H1 (cell line): ENCODE measurements around the gene LCN12. TPM values are rescaled to one million over a fixed set of nuclear protein-coding genes. Genes with fewer than 3 reads are reported as not detected.

Source experiments
- CTCF ChIA-PET: fragments of 300-600 bp; sonication (Branson Sonifier 250); formaldehyde crosslinking; loops from one replicate; lab custom pipeline; 2021; ENCODE audit not compliant: partially characterized antibody; lab: Charles Lee
- POLR2A ChIA-PET: fragments of 300-600 bp; sonication (Branson Sonifier 250); formaldehyde crosslinking; loops from one replicate; lab custom pipeline; 2021; ENCODE audit warnings: inconsistent platforms; ENCODE audit not compliant: partially characterized antibody; lab: Charles Lee
- DNase-seq, 2 experiments: peaks; one replicate each; pipeline versions ENCODE4 v3.0.0 to v3.0.0-alpha.2; 2010 to 2022; ENCODE audit warnings: low spot score in 2 of 2, low read depth in 1 of 2, mixed read lengths in 1 of 2
- FAIRE-seq: peaks from 2 replicates; lab custom pipeline; 2011; peaks lifted over from hg19 to GRCh38; lab: Jason Lieb, UNC
- H2AFZ ChIP-seq: 2 replicates; pipeline ENCODE4 v1.8.1; 2012; ENCODE audit warnings: low read length, inconsistent platforms
- H2AK5ac ChIP-seq: 2 replicates; pipeline ENCODE4 v1.6.1; 2013; ENCODE audit warnings: low read depth, low read length
- H2BK120ac ChIP-seq: replicated peaks from 2 replicates; pipeline ENCODE3; 2013; ENCODE audit warnings: low read depth, low read length, inconsistent platforms
- H2BK12ac ChIP-seq: 2 replicates; pipeline ENCODE4 v1.6.1; 2013; ENCODE audit warnings: low read depth, low read length
- H2BK15ac ChIP-seq: 2 replicates; pipeline ENCODE4 v1.6.1; 2013; ENCODE audit warnings: low read length
- H2BK20ac ChIP-seq: 2 replicates; pipeline ENCODE4 v1.6.1; 2013; ENCODE audit warnings: low read length
- H2BK5ac ChIP-seq: 2 replicates; pipeline ENCODE4 v1.6.1; 2013; ENCODE audit warnings: low read depth, low read length
- H3K14ac ChIP-seq: 2 replicates; pipeline ENCODE4 v1.6.1; 2013; ENCODE audit warnings: inconsistent platforms; ENCODE audit not compliant: insufficient read length
- H3K18ac ChIP-seq: 2 replicates; pipeline ENCODE4 v1.6.1; 2013; ENCODE audit warnings: low read length; ENCODE audit errors: extremely low read depth
- H3K23ac ChIP-seq: 2 replicates; pipeline ENCODE4 v1.6.1; 2013; ENCODE audit warnings: inconsistent platforms; ENCODE audit not compliant: insufficient read length
- H3K23me2 ChIP-seq: 2 replicates; pipeline ENCODE4 v1.6.1; 2013; ENCODE audit warnings: low read depth, low read length
- H3K27ac ChIP-seq: 2 replicates; pipeline ENCODE4 v1.6.1; 2011; ENCODE audit warnings: low read depth, low read length, inconsistent platforms
- H3K27me3 ChIP-seq, 4 experiments: replicated peaks in 1 of 4; 1 replicate in 1 of 4; 2 replicates in 3 of 4; pipeline versions ENCODE4 v1.6.1 to v1.8.1; 2011 to 2013; ENCODE audit warnings: low read length in 3 of 4, mild to moderate bottlenecking in 3 of 4, inconsistent platforms in 2 of 4, mixed read lengths in 2 of 4, moderate library complexity in 1 of 4; ENCODE audit not compliant: control insufficient read depth in 3 of 4, insufficient read depth in 3 of 4; ENCODE audit errors: extremely low read depth in 1 of 4
- H3K36me3 ChIP-seq, 4 experiments: 2 replicates each; pipeline versions ENCODE4 v1.6.1 to v1.8.1; 2011 to 2013; ENCODE audit warnings: mild to moderate bottlenecking in 4 of 4, low read length in 3 of 4, moderate library complexity in 2 of 4, control low read depth in 1 of 4, inconsistent platforms in 1 of 4; ENCODE audit not compliant: insufficient read depth in 4 of 4, control insufficient read depth in 2 of 4
- H3K4ac ChIP-seq: replicated peaks from 2 replicates; pipeline ENCODE3; 2013; ENCODE audit warnings: low read length, low read depth, mixed read lengths, inconsistent platforms; ENCODE audit not compliant: insufficient read length
- H3K4me1 ChIP-seq, 4 experiments: replicated peaks in 1 of 4; 1 replicate in 1 of 4; 2 replicates in 3 of 4; pipeline versions ENCODE4 v1.6.1 to v1.8.1; 2011 to 2013; ENCODE audit warnings: low read length in 3 of 4, inconsistent platforms in 2 of 4, mixed read lengths in 1 of 4; ENCODE audit not compliant: insufficient read depth in 4 of 4, control insufficient read depth in 3 of 4
- H3K4me2 ChIP-seq, 2 experiments: 2 replicates each; pipeline versions ENCODE4 v1.6.1 to v1.8.1; 2011 to 2013; ENCODE audit warnings: low read depth in 2 of 2, low read length in 2 of 2, control low read depth in 1 of 2, inconsistent platforms in 1 of 2, mild to moderate bottlenecking in 1 of 2; ENCODE audit not compliant: insufficient read depth in 1 of 2
- H3K4me3 ChIP-seq, 4 experiments: fragments of 200-600, 300-600 bp in 1 of 4; sonication (generic), shearing (Covaris generic), sonication (Bioruptor Twin) in 1 of 4; 2 replicates each; pipeline versions ENCODE4 v1.5.1 to v1.8.1; 2011 to 2016; ENCODE audit warnings: low read length in 4 of 4, low read depth in 3 of 4, control low read depth in 2 of 4, inconsistent platforms in 2 of 4, mild to moderate bottlenecking in 2 of 4, mixed read lengths in 1 of 4, moderate library complexity in 1 of 4; ENCODE audit not compliant: insufficient read depth in 2 of 4; ENCODE audit errors: extremely low read depth in 1 of 4
- H3K56ac ChIP-seq: replicated peaks from 2 replicates; pipeline ENCODE3; 2013; ENCODE audit warnings: low read depth, mild to moderate bottlenecking, mixed read lengths, low read length, inconsistent platforms; ENCODE audit not compliant: insufficient read length
- H3K79me1 ChIP-seq: 2 replicates; pipeline ENCODE4 v1.6.1; 2013; ENCODE audit warnings: low read depth, low read length, control low read depth
- H3K79me2 ChIP-seq, 2 experiments: 2 replicates each; pipeline versions ENCODE4 v1.6.1 to v1.8.1; 2012 to 2013; ENCODE audit warnings: low read length in 2 of 2, mild to moderate bottlenecking in 2 of 2, inconsistent platforms in 1 of 2; ENCODE audit not compliant: insufficient read depth in 2 of 2, control insufficient read depth in 1 of 2
- H3K9ac ChIP-seq, 4 experiments: replicated peaks in 1 of 4; 1 replicate in 1 of 4; 2 replicates in 3 of 4; pipeline versions ENCODE4 v1.6.1 to v1.8.1; 2011 to 2013; ENCODE audit warnings: low read depth in 3 of 4, low read length in 3 of 4, control low read depth in 2 of 4, mild to moderate bottlenecking in 2 of 4, moderate library complexity in 2 of 4, inconsistent platforms in 1 of 4; ENCODE audit errors: extremely low read depth in 1 of 4
- H3K9me3 ChIP-seq, 2 experiments: 2 replicates each; pipeline versions ENCODE4 v1.6.1 to v1.8.1; 2012 to 2013; ENCODE audit warnings: mild to moderate bottlenecking in 2 of 2, moderate library complexity in 2 of 2, control low read depth in 1 of 2, inconsistent platforms in 1 of 2, low read depth in 1 of 2, low read length in 1 of 2, mixed read lengths in 1 of 2; ENCODE audit not compliant: insufficient read depth in 2 of 2
- H4K20me1 ChIP-seq, 2 experiments: replicated peaks in 1 of 2; 2 replicates each; pipeline versions ENCODE3 to v1.8.1; 2011 to 2013; ENCODE audit warnings: inconsistent platforms in 2 of 2, low read length in 2 of 2, mild to moderate bottlenecking in 1 of 2; ENCODE audit not compliant: insufficient read depth in 2 of 2, control insufficient read depth in 1 of 2
- H4K5ac ChIP-seq: 2 replicates; pipeline ENCODE4 v1.6.1; 2013; ENCODE audit warnings: low read length, low read depth, mixed read lengths, inconsistent platforms; ENCODE audit not compliant: insufficient read length
- H4K8ac ChIP-seq: 2 replicates; pipeline ENCODE4 v1.8.0; 2013; ENCODE audit warnings: mild to moderate bottlenecking, moderate library complexity, low read length, inconsistent platforms; ENCODE audit not compliant: insufficient read depth; ENCODE audit errors: extremely low read depth
- H4K91ac ChIP-seq: replicated peaks from 2 replicates; pipeline ENCODE3; 2013; ENCODE audit warnings: low read length, mixed read lengths, inconsistent platforms; ENCODE audit not compliant: insufficient read length
- CTBP2 ChIP-seq: IDR thresholded peaks from 2 replicates; pipeline ENCODE4 v1.7.0; 2011; ENCODE audit warnings: borderline replicate concordance, mild to moderate bottlenecking, moderate library complexity, mixed read lengths, low read length; ENCODE audit not compliant: insufficient read depth, insufficient read length
- EGR1 ChIP-seq: IDR thresholded peaks from 2 replicates; pipeline ENCODE4 v1.6.1; 2011; ENCODE audit warnings: low read depth, low read length, borderline replicate concordance
- GABPA ChIP-seq: IDR thresholded peaks from 2 replicates; pipeline ENCODE4 v1.6.1; 2011; ENCODE audit warnings: mild to moderate bottlenecking, low read length, moderate library complexity, borderline replicate concordance; ENCODE audit not compliant: insufficient read depth
- GTF2F1 ChIP-seq: IDR thresholded peaks from 2 replicates; pipeline ENCODE4 v1.6.1; 2012; ENCODE audit warnings: low read depth, low read length, improper control_type of control experiment, borderline replicate concordance
- JUN ChIP-seq: IDR thresholded peaks from 2 replicates; pipeline ENCODE4 v1.6.1; 2011; ENCODE audit warnings: low read depth, mild to moderate bottlenecking, improper control_type of control experiment, low read length
- NANOG ChIP-seq: IDR thresholded peaks from 2 replicates; pipeline ENCODE4 v1.6.1; 2011; ENCODE audit warnings: low read length, low read depth, mild to moderate bottlenecking, inconsistent platforms; ENCODE audit not compliant: insufficient read depth, poor library complexity, severe bottlenecking
- PHF8 ChIP-seq: fragments of 200-600 bp; sonication (generic); conservative IDR thresholded peaks from 2 replicates; pipeline ENCODE4 v1.7.1; 2012; ENCODE audit warnings: low read depth, mild to moderate bottlenecking, inconsistent platforms, low read length, moderate library complexity
- RXRA ChIP-seq: IDR thresholded peaks from 2 replicates; pipeline ENCODE4 v1.6.1; 2011; ENCODE audit warnings: low read depth, mild to moderate bottlenecking, low read length, moderate library complexity; ENCODE audit not compliant: insufficient read depth
- SAP30 ChIP-seq: fragments of 300-600 bp; sonication (generic); IDR thresholded peaks from 2 replicates; pipeline ENCODE4 v1.7.1; 2012; ENCODE audit warnings: low read length, moderate library complexity, mild to moderate bottlenecking, inconsistent platforms; ENCODE audit not compliant: insufficient read depth, insufficient replicate concordance
- SIRT6 ChIP-seq: IDR thresholded peaks from one replicate; pipeline ENCODE4 v1.7.1; 2012; ENCODE audit warnings: low read length, inconsistent platforms
- SIX5 ChIP-seq: IDR thresholded peaks from 2 replicates; pipeline ENCODE4 v1.6.1; 2011; ENCODE audit warnings: mild to moderate bottlenecking, low read depth, low read length
- SP1 ChIP-seq: IDR thresholded peaks from 2 replicates; pipeline ENCODE4 v1.6.1; 2011; ENCODE audit warnings: low read depth, low read length
- TAF7 ChIP-seq: optimal IDR thresholded peaks from 2 replicates; pipeline ENCODE3; 2011; ENCODE audit warnings: low read depth, mild to moderate bottlenecking, inconsistent platforms, low read length, moderate library complexity, borderline replicate concordance
- TCF12 ChIP-seq: IDR thresholded peaks from 2 replicates; pipeline ENCODE4 v1.6.1; 2011; ENCODE audit warnings: low read depth, mild to moderate bottlenecking, low read length
- WGBS, 2 experiments: shearing (Covaris generic) in 1 of 2; methylation state at CpG; one replicate each; pipeline versions ENCODE4 v1.1.6 to v1.1.7; 2013 to 2015; ENCODE audit warnings: low lambda C conversion rate in 2 of 2, mixed read lengths in 2 of 2, inconsistent platforms in 1 of 2, low coverage in 1 of 2, missing lambda C conversion rate in 1 of 2; ENCODE audit not compliant: insufficient replicate concordance in 2 of 2, insufficient coverage in 1 of 2, insufficient read length in 1 of 2; ENCODE audit errors: extremely low coverage in 1 of 2, missing lambda C conversion rate in 1 of 2; 5-methylcytosine and 5-hydroxymethylcytosine counted together
- polyA plus RNA-seq, 7 experiments: library from polyadenylated mRNA; depleted of rRNA in 3 of 7; stranded (reverse) in 5 of 7; unstranded in 2 of 7; fragments of >200 nt in 5 of 7; fragments of 200-250 nt in 2 of 7; gene quantifications; 1 replicate in 5 of 7; 2 replicates in 1 of 7; 4 replicates in 1 of 7; pipeline versions ENCODE4 v1.2.1 to v1.2.3, GENCODE V29; 2011 to 2013; ENCODE audit warnings: missing spikeins in 2 of 7, mixed read lengths in 2 of 7
- total RNA-seq: library from RNA; stranded (reverse); fragmentation: NEBNext Ultra II Directional; extraction: Animal tissue kit (Norgen Biotek cat#: 25700); gene quantifications from 2 replicates; pipeline ENCODE4 v1.2.1, GENCODE V29; 2021

The LCN12 gene
- total and polyA plus RNA-seq, 2 of the 8 experiments (the other 6 are each of a cell fraction or from before 2014, with no cell fraction given) = 1.1 to 1.7 TPM

DNA sequence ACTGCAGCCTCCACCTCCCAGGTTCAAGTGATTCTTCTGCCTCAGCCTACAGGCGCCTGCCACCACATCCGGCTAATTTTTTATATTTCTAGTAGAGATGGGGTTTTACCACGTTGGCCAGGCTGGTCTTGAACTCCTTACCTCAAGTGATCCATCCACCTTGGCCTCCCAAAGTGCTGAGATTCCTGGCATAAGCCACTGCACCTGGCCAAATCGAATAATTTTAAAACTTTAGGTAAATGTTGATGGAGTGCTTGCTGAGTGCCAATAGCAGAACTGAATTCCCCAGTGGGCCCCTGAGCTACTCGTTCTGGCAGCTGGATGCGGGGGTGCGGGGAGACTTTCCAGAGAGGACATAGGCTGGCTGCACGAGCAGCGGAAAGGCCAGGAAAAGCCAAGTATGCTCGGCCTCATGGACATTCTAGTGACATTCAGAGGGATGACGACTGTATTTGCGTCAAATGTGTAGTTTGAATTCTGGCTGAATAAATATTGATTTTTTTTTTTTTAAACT, 49.0 kb upstream of the LCN12 start:
- Histone ChIP-seq H3K36me3 (peaks cover 9 to 35% (median 29%) of the 10 kb centered on the region in 4 experiments; a peak in 7 of 8 replicates), H3K4ac (no peak overlapping the region), H3K27me3 (no peaks in the 10 kb centered on the region), H3K14ac (no peak overlapping the region), H3K9ac (no peak overlapping the region), H2AK5ac (no peak overlapping the region), H3K4me1 (no peaks in the 10 kb centered on the region; a peak in 1 of 7 replicates), H3K9me3 (no peaks in the 10 kb centered on the region), H3K4me3 (no peak overlapping the region), H3K56ac (no peak overlapping the region), H4K8ac (no peak overlapping the region), H3K23ac (no peak overlapping the region), H3K4me2 (no peak overlapping the region), H2BK15ac (no peak overlapping the region), H4K5ac (no peak overlapping the region), H3K27ac (no peak overlapping the region), H3K79me1 (peaks cover 13% of the 10 kb centered on the region), H3K79me2 (0 out of 4 replicates have a peak, but pooled peaks cover 0 to under 1% of the 10 kb centered on the region in 2 experiments), H2BK120ac (no peak overlapping the region), H3K18ac (no peak overlapping the region), H2AFZ (no peak overlapping the region), H2BK5ac (no peak overlapping the region), H4K91ac (no peak overlapping the region), H3K23me2 (no peaks in the 10 kb centered on the region), H2BK12ac (no peak overlapping the region), H2BK20ac (no peak overlapping the region), H4K20me1 (peaks cover 10 to 27% of the 10 kb centered on the region in 2 experiments)
- ChIA-PET CTCF (interaction anchor here (0.7 kb wide), 1 partner anchor 209 kb away, joined by 4 read pairs; no protein-coding TSS in a partner anchor), POLR2A (interaction anchor here (1.8 kb wide), 1 partner anchor 24 kb away, joined by 3 read pairs; no protein-coding TSS in a partner anchor)
- FAIRE-seq = no peak
- WGBS, 2 experiments = 84% methylated on average over 12 of the region's 12 CpGs; no CpG with 5 or more reads in 1 of the 2 experiments
- DNase-seq = no peak
- TF ChIP-seq SIX5 (no peak), JUN (no peak), EGR1 (no peak), TCF12 (no peak), SIRT6 (no peak), GABPA (no peak), SAP30 (no peak), NANOG (no peak), SP1 (no peak), CTBP2 (no peak), RXRA (no peak), TAF7 (no peak), GTF2F1 (no peak), PHF8 (no peak)
